ENCODE measurements around the gene RAD23A. TPM values are rescaled to one million over a fixed set of nuclear protein-coding genes. Genes with fewer than 3 reads are reported as not detected.
"Not testable (repeated sequence)": the region's sequence is repeated elsewhere in the genome, so short reads cannot be mapped to it uniquely, and the experiment has no call there.

RAD23A gene
- total RNA-seq, 1 experiment from 2014 or later = 212 TPM

- peak; percentile 99 for DNase-seq (ENCODE audit: low read depth)
These were observed 7.5 kb upstream of the RAD23A start, which contains the start of gene CALR for GRCh38 chr19:12937927-12938778. Gene CALR (plus strand): TSS chr19:12938609. CDS start chr19:12938680, 71 bp downstream.

- no peak for DNase-seq (ENCODE audit: low read depth)
These were observed 6.7 kb upstream of the RAD23A start for GRCh38 chr19:12938779-12939601.

- no peak for DNase-seq (ENCODE audit: low read depth)
These were observed 5.7 kb upstream of the RAD23A start for GRCh38 chr19:12939975-12940423.

GRCh38 chr19:12940897-12941296, 4.8 kb upstream of the RAD23A start:
- DNase-seq (ENCODE audit: low read depth) = no peak

GRCh38 chr19:12943437-12944044, 2.1 kb upstream of the RAD23A start:
- DNase-seq (ENCODE audit: low read depth) = no peak

- DNase-seq (ENCODE audit: low read depth) = no peak
These were observed 1.5 kb upstream of the RAD23A start for GRCh38 chr19:12944104-12944674.

- peak; percentile 80 for DNase-seq (ENCODE audit: low read depth)
These were observed 545 bp downstream of the RAD23A start for GRCh38 chr19:12946092-12946721.

- DNase-seq (ENCODE audit: low read depth) = no peak
These were observed 1.3 kb downstream of the RAD23A start for GRCh38 chr19:12946731-12947496.

- DNase-seq (ENCODE audit: low read depth) = no peak
These were observed 2.3 kb downstream of the RAD23A start for GRCh38 chr19:12947702-12948611.

GRCh38 chr19:12948612-12949362, 3.1 kb downstream of the RAD23A start:
- DNase-seq (ENCODE audit: low read depth) = no peak

- DNase-seq (ENCODE audit: low read depth) = no peak
These were observed 4.0 kb downstream of the RAD23A start for GRCh38 chr19:12949363-12950283.

GRCh38 chr19:12952050-12952449, 6.4 kb downstream of the RAD23A start:
- not testable (repeated sequence) for DNase-seq (ENCODE audit: low read depth)

GRCh38 chr19:12952488-12953137, 7.0 kb downstream of the RAD23A start:
- peak; percentile 83 for DNase-seq (ENCODE audit: low read depth)

GRCh38 chr19:12953138-12953798, 7.6 kb downstream of the RAD23A start:
- DNase-seq (ENCODE audit: low read depth) = no peak

GRCh38 chr19:12953799-12954611, 8.3 kb downstream of the RAD23A start:
- DNase-seq (ENCODE audit: low read depth) = no peak

Data from HT1080 (cell line).